HG03060 (cell line): Measurements from ENCODE around the gene CKM.

Experiments
- ATAC-seq: cut with Tn5 transposase; IDR thresholded peaks from one replicate; pipeline ENCODE4 v1.9.1; 2021; ENCODE audit warnings: low read depth, moderate number of reproducible peaks; ENCODE audit not compliant: unreplicated experiment

The CKM gene

DNA sequence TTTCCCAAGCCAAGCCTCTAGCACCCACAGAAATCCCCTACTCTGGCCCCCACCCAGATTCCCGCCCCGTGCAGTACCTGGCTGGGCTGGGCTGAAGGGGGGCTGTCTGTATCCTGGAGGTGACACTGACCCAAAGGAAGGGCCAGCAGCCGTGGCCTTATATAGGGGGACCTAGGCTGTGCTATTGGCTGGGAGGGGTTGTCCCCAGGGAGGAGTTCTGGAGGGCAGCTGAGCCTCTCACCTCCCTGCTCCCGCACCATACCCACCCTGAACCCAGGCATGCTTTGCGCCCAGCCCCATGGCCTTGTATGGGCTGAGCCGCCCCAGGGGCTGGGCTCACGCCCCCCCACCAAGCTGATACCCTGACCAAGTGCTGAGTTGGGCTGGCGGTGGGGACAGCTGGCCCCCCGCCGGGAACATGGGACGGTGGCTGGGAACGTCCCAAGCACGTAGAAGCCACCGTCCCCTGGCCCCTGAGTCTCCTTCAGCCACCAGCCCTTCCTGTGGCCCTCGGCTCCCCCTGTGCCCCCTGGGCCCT, at the start of gene CKM:
Gene CKM, minus strand, starts transcription at position 132 of the 538 bp plus-strand sequence. CDS start 3,162 bp downstream, outside the sequence.
- no peak for ATAC-seq

DNA sequence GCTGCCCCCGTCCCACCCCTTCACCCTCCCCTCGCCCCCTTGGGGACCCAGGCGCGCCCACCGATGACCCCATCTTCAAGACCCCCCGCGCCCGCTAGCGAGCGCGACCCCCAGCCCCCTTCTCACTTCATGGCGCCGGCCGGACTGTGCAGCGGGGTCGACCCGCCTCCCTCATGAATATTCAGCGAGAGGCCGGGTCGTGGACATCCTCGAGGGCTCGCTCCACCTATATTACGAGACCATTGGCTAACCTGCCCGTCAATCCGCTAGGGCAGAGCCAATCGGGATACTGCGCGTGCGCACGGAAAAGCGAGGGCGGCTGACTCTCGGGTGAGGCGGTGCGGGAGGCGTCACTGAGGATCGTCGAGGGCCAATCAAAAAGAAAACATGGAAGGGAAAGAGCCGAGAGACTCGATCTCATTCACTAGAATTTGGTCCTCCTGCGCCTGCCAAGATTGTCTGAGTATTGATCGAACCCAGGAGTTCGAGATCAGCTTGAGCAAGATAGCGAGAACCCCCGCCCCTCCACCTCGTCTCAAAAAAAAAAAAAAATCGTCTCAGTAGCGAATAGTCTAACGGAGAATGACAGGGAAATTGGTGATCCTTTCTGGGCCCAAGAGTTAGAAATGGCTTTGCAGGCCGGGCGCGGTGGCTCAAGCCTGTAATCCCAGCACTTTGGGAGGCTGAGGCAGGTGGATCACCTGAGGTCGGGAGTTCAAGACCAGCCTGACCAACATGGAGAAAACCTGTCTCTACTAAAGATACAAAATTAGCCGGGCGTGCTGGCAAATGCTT, 47.9 kb upstream of the CKM start, which contains the start of gene ERCC2:
Gene ERCC2, minus strand, starts transcription at position 164 of the 795 bp plus-strand sequence. Its CDS starts 33 bp downstream, at position 131.
- ATAC-seq = peak; percentile 72

DNA sequence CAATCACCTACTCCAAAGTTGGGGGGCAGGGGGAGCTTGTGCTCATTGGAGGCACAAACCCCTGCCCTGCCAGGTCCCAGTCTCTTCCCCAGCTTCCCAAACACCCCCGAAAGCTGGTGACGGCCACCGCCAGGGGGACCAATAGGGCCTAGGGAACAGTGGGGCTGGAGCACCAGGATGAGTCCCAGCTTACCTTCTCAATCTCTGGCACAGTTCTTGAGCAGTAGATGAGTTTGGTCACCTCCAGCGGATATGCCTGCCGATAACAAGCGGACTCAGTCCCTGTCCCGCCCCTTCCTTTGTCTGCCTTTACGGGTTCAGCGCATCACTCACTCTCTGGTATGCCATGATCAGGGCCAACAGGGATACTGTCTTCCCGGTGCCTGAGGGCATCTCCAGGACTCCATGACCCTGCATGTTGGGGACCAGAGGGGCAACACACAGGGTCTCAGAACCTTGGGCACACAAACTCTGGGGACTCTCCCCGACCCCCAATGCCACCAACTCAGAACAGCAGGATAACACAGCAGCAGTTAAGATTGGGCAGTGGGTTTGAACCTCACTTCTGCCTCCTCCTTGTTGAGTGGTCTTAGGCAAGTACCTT, 46.2 kb upstream of the CKM start:
- ATAC-seq = no peak

DNA sequence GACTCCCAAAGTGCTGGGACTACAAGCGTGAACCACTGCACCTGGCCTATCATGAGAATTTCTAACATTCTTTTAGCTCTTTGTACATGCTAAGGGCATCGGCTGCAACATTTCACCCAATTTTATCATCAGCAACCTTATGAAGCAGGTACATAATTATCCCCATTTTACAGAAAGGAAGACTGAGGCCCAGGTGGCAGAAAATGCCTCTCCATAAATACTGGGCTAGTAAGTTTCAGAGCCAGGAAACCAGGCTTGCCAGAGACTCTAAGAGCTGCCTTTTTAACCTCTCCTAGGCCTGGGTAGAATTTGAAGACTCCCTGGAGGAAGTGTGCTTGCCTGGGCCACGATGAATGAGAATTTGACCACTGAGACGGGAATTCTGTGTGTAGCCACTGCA, 45.5 kb upstream of the CKM start:
- no peak for ATAC-seq

DNA sequence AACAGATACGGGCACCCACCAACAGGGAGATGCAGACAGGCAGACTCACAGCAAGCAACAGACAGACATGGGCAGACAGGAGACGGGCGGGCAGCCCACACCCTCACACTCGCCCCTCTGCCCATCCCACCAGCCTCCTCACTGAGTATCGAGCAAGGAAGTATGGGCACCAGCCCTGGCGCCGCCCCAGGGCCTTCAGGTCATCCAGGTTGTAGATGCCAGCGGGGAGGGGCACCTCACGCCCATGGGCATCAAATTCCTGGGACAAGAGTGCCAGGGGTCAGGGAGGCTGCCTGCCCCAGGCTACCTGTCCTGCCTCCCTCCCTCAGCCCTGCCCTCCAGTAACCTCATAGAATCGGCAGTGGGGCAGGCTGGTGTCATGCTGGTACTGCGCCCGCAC, 42.0 kb upstream of the CKM start:
- ATAC-seq = no peak

DNA sequence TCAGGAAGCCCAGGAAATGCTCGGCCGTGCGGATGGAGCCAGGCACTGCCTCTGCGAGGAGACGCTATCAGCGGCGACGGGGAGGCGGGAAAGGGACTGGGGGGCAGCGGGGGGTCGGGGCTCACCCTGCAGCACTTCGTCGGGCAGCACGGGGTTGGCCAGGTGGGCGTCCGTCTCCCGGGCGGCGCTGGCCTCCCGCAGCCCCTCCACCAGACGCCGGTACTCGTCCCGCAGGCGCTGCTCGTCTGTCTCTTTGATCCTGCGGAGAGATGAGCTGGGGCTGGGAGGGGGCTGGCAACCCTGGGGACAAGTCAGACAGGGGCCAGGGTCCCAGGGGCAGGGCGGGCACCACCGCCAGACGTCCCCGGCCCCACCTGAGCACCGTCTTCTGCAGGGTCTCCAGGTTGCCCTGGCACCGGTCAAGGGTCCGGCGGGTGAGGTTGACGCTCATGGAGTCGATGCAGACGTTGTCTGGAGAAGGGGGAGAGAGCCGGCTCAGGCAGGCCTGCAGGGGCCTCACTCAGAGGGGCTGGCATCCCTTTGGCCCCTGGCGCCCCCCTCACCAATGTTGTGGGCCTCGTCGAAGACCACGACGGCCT, 41.3 kb upstream of the CKM start:
- no peak for ATAC-seq

DNA sequence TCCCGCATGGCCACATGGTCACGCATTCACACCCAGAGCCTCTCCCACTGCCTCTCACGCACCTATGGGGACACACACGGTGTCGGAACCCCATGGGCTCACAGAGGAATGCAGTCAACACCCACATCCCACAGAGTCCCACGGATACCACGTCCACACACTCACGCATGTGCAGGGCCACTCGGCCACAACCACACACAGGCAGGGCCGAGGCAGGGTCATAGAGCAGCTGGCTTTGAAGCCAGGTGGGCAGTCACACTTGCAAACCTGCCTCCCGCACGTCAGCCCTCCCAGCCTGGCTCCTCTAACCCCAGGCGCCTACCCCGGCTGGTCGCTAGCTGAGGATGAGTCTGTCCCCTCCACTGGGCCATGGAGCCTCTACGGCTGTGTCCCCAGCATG, 39.6 kb upstream of the CKM start:
- no peak for ATAC-seq

DNA sequence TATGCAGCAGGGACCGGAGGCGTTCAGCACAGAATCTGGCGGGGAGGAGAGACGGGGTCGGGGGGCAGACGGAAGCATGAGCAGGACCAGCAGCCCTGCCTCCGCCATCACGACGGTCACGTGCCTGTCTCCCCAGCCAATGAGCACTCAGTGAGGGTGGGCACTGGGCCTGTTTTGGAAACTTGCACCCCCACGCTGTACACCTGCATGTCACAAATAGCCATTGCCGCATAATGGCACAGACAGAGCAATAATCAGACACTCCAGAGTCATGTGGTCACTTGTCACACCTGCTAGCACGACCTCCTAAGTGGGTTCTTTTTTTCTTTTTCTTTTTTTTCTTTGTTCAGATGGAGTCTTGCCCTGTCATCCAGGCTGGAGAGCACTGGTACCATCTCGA, 38.9 kb upstream of the CKM start:
- no peak for ATAC-seq

DNA sequence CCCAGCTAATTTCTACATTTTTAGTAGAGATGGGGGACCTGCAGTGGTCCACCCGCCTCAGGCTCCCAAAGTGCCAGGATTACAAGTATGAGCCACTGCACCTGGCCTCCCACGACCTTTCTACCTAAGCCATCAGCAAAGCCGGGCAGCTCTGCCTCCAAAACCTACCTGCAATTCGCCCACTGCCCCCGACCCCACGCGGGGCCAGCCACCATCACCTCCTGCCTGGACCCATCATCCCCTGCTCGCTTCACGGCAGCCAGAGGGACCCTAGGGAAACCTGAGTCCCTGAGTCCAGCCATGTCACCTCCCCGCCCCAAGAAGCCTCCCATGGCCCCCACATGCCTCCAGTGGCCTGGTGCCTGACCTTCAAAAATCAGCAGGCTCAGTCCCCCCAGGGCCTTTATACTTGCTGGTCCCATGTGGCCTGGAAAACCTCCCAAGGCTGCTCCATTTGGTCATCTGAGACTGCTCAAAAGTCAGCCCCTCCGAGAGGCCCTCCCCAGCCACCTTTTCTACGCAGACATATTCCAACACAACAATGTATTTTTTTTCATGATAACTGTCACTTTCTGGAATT, 35.6 kb upstream of the CKM start:
- ATAC-seq = no peak

DNA sequence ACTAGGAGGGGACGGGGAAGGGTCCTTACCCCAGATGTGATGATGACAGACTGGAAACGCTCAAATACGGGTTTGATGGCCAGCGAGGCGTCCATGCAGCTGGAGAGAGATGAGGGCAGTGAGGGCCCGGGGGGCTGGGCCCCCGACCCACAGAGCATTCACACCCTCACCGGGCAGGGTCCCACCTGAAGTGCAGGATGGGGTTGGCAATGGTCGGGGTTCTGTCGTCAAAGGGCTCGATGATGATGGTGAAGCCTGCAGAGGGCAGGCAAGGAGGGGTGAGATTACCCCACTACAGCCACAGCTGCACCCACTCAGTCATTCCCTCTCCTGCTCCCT, 34.7 kb upstream of the CKM start:
- no peak for ATAC-seq

DNA sequence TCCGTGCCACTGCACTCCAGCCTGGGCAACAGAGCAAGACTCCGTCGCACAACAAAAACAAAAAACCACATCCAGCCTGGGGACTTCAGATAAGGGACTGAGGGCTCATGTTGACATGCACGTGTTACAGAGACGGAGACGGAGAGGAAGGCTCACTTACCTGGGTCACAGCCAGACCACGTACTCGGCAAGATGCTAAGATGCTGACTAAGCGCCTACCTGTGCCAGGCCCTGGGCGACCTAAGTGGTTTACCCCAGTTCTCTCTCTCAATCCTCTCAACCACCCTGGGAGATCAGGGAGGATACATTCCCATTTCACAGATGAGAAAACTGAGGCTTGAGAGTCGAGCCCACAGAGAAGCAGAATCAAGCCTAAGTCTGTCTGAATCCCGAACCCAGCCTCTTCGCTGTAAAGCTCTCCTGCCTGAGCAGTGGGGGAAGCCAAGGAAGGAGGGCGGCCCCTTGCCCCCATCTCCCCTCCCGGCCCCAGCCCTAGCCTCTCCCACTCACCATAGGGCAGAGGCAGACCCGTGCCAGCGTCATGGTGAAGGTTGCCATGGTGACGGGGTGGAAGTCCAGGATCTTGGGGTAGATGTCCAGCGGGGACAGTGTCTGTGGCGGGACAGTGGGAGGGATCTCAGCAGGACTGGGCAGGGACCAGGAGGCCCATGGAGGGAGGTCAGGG, 34.2 kb upstream of the CKM start:
- no peak for ATAC-seq

DNA sequence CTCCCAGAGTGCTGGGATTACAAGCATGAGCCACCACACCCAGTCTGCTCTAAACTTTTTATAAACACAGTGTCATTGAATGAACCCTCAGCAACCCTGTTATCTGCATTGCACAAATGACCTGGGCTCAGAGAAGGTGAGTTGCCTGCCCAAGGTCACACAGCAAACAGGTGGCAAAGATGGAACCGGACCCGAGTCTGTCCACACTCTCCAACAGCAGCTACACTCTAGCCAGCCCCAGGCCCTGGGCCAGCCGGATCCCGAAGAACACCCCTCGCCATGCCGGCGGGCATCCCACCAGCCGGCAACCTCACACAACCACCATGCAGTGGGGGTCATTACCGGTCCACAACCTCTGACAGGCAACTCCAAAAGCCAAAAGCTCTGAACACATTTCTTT, 33.2 kb upstream of the CKM start:
- ATAC-seq = no peak

DNA sequence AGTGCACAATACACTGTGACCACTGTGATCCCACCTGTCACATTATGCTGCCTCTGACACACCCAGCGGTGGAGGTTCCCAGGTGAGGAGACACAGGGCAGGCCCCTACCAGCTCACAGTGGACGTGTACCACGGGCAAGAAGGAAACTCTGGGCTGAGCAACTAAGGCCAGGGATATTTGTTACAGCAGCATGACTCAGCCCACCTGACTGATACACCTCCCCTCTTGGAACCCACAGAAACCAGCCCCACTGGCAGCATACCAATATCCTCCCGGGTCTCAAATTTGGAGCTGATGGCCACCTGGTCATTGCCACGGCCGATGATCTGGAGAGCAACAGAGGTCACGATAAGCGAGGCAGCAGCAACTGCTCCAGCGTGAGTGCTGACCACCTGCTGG, 32.7 kb upstream of the CKM start:
- no peak for ATAC-seq

DNA sequence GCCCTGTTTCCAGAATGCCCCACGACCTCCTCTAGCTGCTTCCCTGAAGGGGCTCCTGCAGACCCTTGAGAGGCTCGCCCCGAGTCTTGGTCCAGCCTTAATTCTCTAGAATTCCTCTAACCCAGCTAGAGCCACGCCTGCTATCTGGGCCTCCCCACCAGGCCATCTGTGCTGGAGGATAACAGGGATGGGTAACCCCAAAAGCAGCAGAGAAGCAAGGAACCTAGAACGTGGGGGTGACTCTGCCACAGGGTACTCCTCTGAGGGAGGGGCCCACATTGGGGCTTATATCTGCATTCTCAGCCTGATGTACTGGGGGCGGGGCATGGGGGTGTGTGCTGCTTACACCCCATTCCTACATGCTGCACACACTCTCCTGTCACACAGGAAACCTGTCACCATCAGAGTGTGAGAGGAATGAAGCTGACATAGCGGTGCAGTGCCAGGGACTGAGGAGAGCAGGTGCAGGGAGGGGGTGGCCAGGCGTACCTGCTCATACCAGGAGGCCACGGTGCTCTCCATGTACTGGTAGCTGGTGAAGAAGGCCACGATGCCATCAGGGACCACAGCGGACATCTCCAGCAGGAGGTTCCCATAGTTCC, 31.7 kb upstream of the CKM start:
- ATAC-seq = no peak

DNA sequence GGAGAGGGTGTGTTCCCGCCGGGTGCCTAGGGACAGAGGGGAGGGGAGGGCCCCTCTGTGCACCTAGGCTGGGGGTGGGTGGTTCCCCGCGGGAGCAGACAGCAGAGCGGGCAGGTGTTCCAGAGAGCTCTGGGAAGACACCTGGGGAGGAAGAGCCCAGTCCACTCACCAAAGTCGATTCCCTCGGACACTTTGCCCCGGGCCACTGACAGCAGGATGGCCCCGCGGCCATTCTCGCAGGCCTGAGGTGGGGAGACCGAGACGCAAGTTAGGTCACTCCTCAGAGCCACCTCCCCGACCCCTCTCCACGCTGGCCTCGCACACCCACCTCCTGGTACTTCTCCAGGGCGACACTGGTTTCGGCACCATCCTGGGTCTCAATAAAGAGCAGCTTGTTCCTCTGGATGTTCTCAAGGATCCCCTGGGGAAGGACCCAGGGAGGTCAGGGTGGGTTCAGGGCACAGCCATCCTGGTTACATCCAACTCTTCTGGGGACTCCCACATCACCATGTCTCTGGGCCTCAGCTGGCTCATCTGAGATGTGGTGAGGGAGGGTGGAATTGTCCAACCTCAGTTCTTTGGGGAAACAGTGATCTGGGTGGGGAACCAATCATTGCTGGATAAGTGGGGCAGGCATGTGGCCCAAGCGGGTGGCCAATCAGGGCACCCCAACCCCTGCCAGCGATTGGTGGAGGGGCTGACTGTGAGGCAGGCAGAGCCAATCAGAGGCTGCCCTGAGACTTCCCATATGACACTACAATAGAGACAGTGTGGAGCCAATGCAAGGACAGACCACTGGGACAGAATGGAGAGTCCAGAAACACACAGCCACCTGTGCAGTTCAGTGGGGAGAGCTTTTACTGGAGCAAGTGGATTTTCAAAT, 30.5 kb upstream of the CKM start:
- ATAC-seq = no peak

DNA sequence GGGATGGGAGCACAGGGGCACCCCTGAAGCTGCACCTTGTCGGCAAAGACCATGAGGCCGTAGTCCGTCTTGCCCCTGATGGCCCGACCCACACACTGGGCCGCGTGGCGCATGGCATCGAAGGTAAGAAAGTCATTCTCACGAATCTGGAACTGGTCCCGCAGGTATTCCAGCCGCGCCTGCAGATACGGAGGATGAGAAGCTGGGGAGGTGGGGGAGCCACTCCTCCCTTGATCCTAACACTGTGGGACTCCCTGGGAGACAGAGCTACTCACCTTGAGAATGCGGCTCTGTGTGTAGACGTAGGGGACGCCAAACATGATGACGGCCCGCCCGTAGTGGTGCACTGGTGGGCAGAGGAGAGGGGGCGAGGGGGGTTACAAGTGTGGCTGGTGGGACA, 29.8 kb upstream of the CKM start:
- no peak for ATAC-seq

DNA sequence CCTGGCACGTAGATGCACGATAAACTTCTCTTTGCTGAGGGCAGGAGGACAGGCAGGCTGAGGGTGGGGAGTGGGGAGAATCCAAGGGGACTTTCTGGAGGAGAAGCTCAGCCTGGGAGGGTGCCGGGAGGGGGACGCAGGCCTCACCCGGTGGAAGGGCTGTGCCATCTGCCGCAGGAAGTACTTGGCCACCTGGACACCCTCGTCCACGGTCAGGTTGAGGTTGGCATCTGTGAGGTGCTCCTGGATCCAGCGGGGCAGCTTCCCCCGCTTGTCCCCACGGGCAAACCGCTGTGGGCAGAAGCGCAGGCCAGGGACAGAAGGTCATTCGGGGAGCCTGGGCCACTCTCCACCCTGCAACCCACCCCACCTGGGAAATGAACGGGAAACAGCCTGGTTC, 29.4 kb upstream of the CKM start:
- ATAC-seq = no peak

DNA sequence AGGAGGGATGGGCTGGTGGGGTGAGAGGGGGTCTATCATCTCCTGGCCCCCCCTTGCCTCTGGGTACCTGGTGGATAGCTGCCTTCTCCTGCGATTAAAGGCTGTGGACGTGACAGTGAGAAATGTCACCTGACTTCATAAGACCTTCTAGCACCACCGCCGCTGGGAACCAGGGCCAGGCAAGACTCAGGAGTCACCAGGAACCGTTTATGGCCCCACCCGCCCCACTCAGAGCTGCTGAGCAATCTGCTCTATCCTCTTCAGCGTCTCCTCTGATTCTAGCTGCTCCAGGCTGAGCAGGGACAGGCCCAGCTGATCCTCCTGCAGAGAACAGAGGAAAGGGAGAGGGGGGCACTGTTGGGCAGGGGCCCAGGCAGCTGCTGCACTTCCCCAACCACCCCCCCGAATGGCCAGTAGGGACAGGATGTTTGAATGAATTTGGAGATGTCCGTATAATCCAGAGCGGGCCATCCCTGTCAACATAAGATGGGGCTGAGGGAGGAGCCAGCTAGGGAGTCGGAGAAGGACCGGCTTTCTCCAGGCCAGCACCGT, 28.8 kb upstream of the CKM start:
- ATAC-seq = no peak

DNA sequence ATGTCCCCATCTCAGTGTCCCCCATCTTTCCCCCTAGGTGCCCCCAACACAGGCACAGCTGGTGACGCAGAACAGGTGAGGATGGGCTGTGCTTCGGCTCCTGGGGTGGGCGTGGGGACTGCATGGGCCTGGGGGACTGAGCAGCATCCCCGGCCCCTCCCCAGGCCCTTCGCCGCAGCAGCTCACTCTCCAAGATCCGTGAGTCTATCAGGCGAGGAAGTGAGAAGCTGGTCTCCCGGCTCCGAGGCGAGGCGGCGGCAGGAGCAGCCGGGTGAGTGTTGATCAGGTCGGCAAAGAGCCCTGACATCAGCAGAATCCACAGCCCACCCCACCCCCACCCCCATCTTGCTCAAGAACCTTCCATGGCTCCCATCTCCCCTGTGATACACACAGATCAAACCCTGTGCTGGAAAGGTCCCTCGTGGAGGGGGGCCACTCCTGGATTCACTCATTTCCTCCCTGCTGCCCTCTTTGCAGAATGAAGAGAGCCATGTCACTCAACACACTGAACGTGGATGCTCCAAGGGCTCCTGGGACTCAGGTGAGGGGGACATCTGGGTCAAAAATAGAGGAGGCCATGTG, 27.9 kb upstream of the CKM start:
- ATAC-seq = no peak
